Endometrial microvascular endothelial cells (primary cell): ENCODE results near the gene FBXO21. TPM values are rescaled to one million over a fixed set of nuclear protein-coding genes. Genes with fewer than 3 reads are reported as not detected.
"Not testable (repeated sequence)": the region's sequence is repeated elsewhere in the genome, so short reads cannot be mapped to it uniquely, and the experiment has no call there.

Source experiments
- in situ Hi-C: cut with HindIII; loops from 2 replicates; pipeline ENCODE4 v1.10.0; 2017; ENCODE audit warnings: low sequenced_read_pairs, low pct_unique_long_range_greater_than_20kb; ENCODE audit errors: inconsistent ontology term
- total RNA-seq: library from RNA; depleted of rRNA; stranded (reverse); fragments of >200 nt; gene quantifications from one replicate; pipeline ENCODE4 v1.2.3, GENCODE V29; 2015; ENCODE audit errors: inconsistent ontology term

Gene FBXO21
- total RNA-seq, 1 donor from 2014 or later: 74.2 TPM

- in situ Hi-C loops: no loop called here
Measured at GRCh38 chr12:117096501-117097042, 93.7 kb downstream of the FBXO21 start.

- in situ Hi-C loops: not testable (repeated sequence)
Measured at GRCh38 chr12:117095191-117095590, 95.1 kb downstream of the FBXO21 start.

- in situ Hi-C loops: no loop called here
Measured at GRCh38 chr12:117093918-117094630, 96.2 kb downstream of the FBXO21 start.

GRCh38 chr12:117093431-117093830 is 96.8 kb downstream of the FBXO21 start:
- in situ Hi-C loops: no loop called here

GRCh38 chr12:117092886-117093285 is 97.4 kb downstream of the FBXO21 start:
- in situ Hi-C loops: no loop called here

- in situ Hi-C loops: no loop called here
Measured at GRCh38 chr12:117092511-117092780, 97.8 kb downstream of the FBXO21 start.

Other genes with a start within 250 kb of the FBXO21 start
- gene TESC, start 91.1 kb downstream of the FBXO21 start, total RNA-seq: not detected
- not detected for gene NOS1, start 171.2 kb upstream of the FBXO21 start, total RNA-seq